B cell (primary cell): Measurements from ENCODE around the gene ANKRD2. TPM values are rescaled to one million over a fixed set of nuclear protein-coding genes. Genes with fewer than 3 reads are reported as not detected.

Experiments
- ATAC-seq: fragments of 200-7000 bp; cut with Tn5 transposase; one replicate; pipeline ENCODE4 v1.10.0; 2021; ENCODE audit warnings: low read depth, mild to moderate bottlenecking, moderate number of reproducible peaks, moderate library complexity
- CTCF ChIA-PET: fragments of 350-600 bp; sonication (Branson Sonifier 250); formaldehyde crosslinking; loops from one replicate; lab custom pipeline; 2021; ENCODE audit warnings: antibody characterized with exemption, inconsistent platforms; lab: Charles Lee
- POLR2A ChIA-PET: fragments of 350-600 bp; sonication (Branson Sonifier 250); formaldehyde crosslinking; loops from one replicate; lab custom pipeline; 2021; ENCODE audit warnings: antibody characterized with exemption; lab: Charles Lee
- DNase-seq: peaks from one replicate; pipeline ENCODE4 v3.0.0; 2013
- H2AFZ ChIP-seq: 2 replicates; pipeline ENCODE4 v1.6.1; 2012; ENCODE audit warnings: mild to moderate bottlenecking, low read depth, low read length; ENCODE audit not compliant: insufficient read depth, poor library complexity, severe bottlenecking
- H3K27ac ChIP-seq, 2 donors: 1 replicate in 1 of 2; 2 replicates in 1 of 2; pipeline ENCODE4 v1.5.1; 2012 to 2013; ENCODE audit warnings: low read length in 2 of 2, mild to moderate bottlenecking in 2 of 2, moderate library complexity in 1 of 2
- H3K27me3 ChIP-seq, 4 experiments: fragments of 200-600 bp in 1 of 4; sonication (generic) in 1 of 4; replicated peaks in 1 of 4; 1 replicate in 2 of 4; 2 replicates in 2 of 4; pipeline versions ENCODE4 v1.6.1 to v1.7.0; 2013 to 2016; ENCODE audit warnings: low read length in 3 of 4, mild to moderate bottlenecking in 2 of 4, mixed read lengths in 1 of 4, moderate library complexity in 1 of 4; ENCODE audit not compliant: insufficient read depth in 4 of 4, control insufficient read depth in 3 of 4; ENCODE audit errors: control extremely low read depth in 1 of 4
- H3K36me3 ChIP-seq, 2 experiments: replicated peaks in 1 of 2; 1 replicate in 1 of 2; 2 replicates in 1 of 2; pipeline versions ENCODE4 v1.6.1 to v1.7.1; 2013; ENCODE audit warnings: low read length in 1 of 2; ENCODE audit not compliant: insufficient read depth in 2 of 2, control insufficient read depth in 1 of 2; ENCODE audit errors: control extremely low read depth in 1 of 2, extremely low read depth in 1 of 2
- H3K4me1 ChIP-seq, 2 donors: fragments of 200-600 bp in 1 of 2; sonication (generic) in 1 of 2; 1 replicate in 1 of 2; 2 replicates in 1 of 2; pipeline versions ENCODE4 v1.5.1 to v1.6.1; 2013 to 2017; ENCODE audit warnings: low read length in 2 of 2; ENCODE audit not compliant: control insufficient read depth in 2 of 2, insufficient read depth in 2 of 2
- H3K4me2 ChIP-seq: replicated peaks from 2 replicates; pipeline ENCODE3; 2012; ENCODE audit warnings: mild to moderate bottlenecking, low read depth, low read length; ENCODE audit not compliant: poor library complexity, severe bottlenecking
- H3K4me3 ChIP-seq, 5 experiments: fragments of 200-600 bp in 1 of 5; sonication (generic) in 1 of 5; 1 replicate in 3 of 5; 2 replicates in 2 of 5; pipeline versions ENCODE4 v1.5.1 to v1.7.0; 2011 to 2016; ENCODE audit warnings: low read length in 4 of 5, mild to moderate bottlenecking in 4 of 5, low read depth in 2 of 5, control low read depth in 1 of 5, moderate library complexity in 1 of 5; ENCODE audit not compliant: insufficient read depth in 1 of 5; ENCODE audit errors: control extremely low read depth in 1 of 5, extremely low read depth in 1 of 5
- H3K79me2 ChIP-seq: fragments of 200-600 bp; sonication (generic); one replicate; pipeline ENCODE4 v1.6.0; 2016; ENCODE audit warnings: low read length; ENCODE audit not compliant: control insufficient read depth, insufficient read depth
- H3K9ac ChIP-seq: fragments of 200-600 bp; sonication (generic); 2 replicates; pipeline ENCODE4 v1.6.1; 2017; ENCODE audit warnings: mild to moderate bottlenecking, low read length, moderate library complexity
- H3K9me3 ChIP-seq, 3 donors: one replicate each; pipeline versions ENCODE4 v1.6.1 to v1.7.1; 2013; ENCODE audit warnings: low read length in 2 of 3; ENCODE audit not compliant: control insufficient read depth in 2 of 3, insufficient read depth in 1 of 3; ENCODE audit errors: control extremely low read depth in 1 of 3
- H4K20me1 ChIP-seq: 2 replicates; pipeline ENCODE4 v1.6.0; 2012; ENCODE audit warnings: mild to moderate bottlenecking, low read length; ENCODE audit not compliant: insufficient read depth, control insufficient read depth, poor library complexity, severe bottlenecking
- H3K27ac Mint-ChIP-seq: one replicate; pipeline ENCODE4 v1.8.0; 2021; ENCODE audit warnings: mixed read lengths
- H3K27me3 Mint-ChIP-seq: one replicate; pipeline ENCODE4 v1.8.0; 2021; ENCODE audit warnings: mixed read lengths
- H3K4me1 Mint-ChIP-seq: one replicate; pipeline ENCODE4 v1.8.0; 2021; ENCODE audit warnings: mixed read lengths
- H3K4me3 Mint-ChIP-seq: one replicate; pipeline ENCODE4 v1.8.0; 2021; ENCODE audit warnings: mixed read lengths
- H3K9me3 Mint-ChIP-seq: one replicate; pipeline ENCODE4 v1.8.0; 2022; ENCODE audit warnings: mixed read lengths; ENCODE audit not compliant: insufficient read depth
- EZH2 ChIP-seq: IDR thresholded peaks from 2 replicates; pipeline ENCODE4 v1.6.1; 2012; ENCODE audit warnings: borderline replicate concordance, low read depth, mild to moderate bottlenecking, moderate library complexity, low read length; ENCODE audit not compliant: insufficient read depth, poor library complexity, severe bottlenecking
- WGBS: methylation state at CpG from one replicate; pipeline ENCODE4 v1.1.5; 2013; ENCODE audit warnings: missing lambda C conversion rate; ENCODE audit not compliant: insufficient coverage; 5-methylcytosine and 5-hydroxymethylcytosine counted together
- intact Hi-C: fragments of 100-400 bp; cut with micrococcal nuclease; formaldehyde crosslinking; loops from one replicate; pipeline ENCODE4 v1.10.0; 2022
- polyA plus RNA-seq: library from polyadenylated mRNA; depleted of rRNA; stranded (reverse); fragments of >200 nt; gene quantifications from 2 replicates; pipeline ENCODE4 v1.2.3, GENCODE V29; 2012
- total RNA-seq, 2 donors: library from RNA; stranded (reverse); fragments of 120-200 nt in 1 of 2; gene quantifications; 1 replicate in 1 of 2; 2 replicates in 1 of 2; pipeline versions ENCODE4 v1.2.3 to v1.2.4, GENCODE V29; 2013 to 2022
- TF ChIP-seq, protein P1 (sequence below): fragments of 200-600 bp; IDR thresholded peaks from one replicate; pipeline ENCODE4 v1.8.0; 2022; ENCODE audit warnings: antibody characterized with exemption, mild to moderate bottlenecking

The ANKRD2 gene
- total and polyA plus RNA-seq, 2 donors (not counting 1 experiment from before 2014, with no cell fraction given): not detected

DNA sequence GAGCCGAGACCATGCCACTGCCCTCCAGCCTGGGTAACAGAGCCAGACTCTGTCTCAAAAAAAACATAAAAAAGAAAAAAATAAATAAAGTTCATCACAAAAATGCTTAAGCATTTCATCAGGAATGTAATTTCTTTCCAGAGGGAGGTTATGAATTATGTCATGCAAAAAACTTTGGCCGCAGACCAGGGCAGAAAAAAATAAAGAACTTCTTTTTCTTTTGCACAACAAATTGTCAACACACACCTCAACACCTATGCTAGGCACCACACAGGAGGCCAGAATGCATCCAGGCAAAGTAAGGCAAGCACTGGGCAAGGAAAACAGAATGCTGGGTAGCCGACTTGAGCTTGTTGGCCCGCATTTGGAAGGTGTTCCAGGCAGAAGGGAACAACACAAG lies 20.8 kb downstream of the ANKRD2 start:
- no peak for TF ChIP-seq EZH2
- TF ChIP-seq, protein P1, sequence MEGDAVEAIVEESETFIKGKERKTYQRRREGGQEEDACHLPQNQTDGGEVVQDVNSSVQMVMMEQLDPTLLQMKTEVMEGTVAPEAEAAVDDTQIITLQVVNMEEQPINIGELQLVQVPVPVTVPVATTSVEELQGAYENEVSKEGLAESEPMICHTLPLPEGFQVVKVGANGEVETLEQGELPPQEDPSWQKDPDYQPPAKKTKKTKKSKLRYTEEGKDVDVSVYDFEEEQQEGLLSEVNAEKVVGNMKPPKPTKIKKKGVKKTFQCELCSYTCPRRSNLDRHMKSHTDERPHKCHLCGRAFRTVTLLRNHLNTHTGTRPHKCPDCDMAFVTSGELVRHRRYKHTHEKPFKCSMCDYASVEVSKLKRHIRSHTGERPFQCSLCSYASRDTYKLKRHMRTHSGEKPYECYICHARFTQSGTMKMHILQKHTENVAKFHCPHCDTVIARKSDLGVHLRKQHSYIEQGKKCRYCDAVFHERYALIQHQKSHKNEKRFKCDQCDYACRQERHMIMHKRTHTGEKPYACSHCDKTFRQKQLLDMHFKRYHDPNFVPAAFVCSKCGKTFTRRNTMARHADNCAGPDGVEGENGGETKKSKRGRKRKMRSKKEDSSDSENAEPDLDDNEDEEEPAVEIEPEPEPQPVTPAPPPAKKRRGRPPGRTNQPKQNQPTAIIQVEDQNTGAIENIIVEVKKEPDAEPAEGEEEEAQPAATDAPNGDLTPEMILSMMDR: no peak
- intact Hi-C loops: no loop called here
- Histone ChIP-seq H3K4me1 (no peaks in the 10 kb centered on the region), H4K20me1 (no peaks in the 10 kb centered on the region), H3K4me3 (no peak overlapping the region), H3K27ac (no peak overlapping the region), H3K27me3 (no peaks in the 10 kb centered on the region), H3K36me3 (no peaks in the 10 kb centered on the region), H3K79me2 (no peaks in the 10 kb centered on the region), H2AFZ (no peak overlapping the region), H3K9ac (no peak overlapping the region), H3K4me2 (no peak overlapping the region), H3K9me3 (no peaks in the 10 kb centered on the region)
- ChIA-PET POLR2A (no interaction called here), CTCF (no interaction called here)
- no peaks in the 10 kb centered on the region for H3K4me1 Mint-ChIP-seq
- no peak overlapping the region for H3K27ac Mint-ChIP-seq
- DNase-seq: no peak
- no peak for ATAC-seq
- H3K4me3 Mint-ChIP-seq: no peak overlapping the region
- no peaks in the 10 kb centered on the region for H3K27me3 Mint-ChIP-seq
- 94% methylated on average over 2 of the region's 4 CpGs for WGBS
- no peaks in the 10 kb centered on the region for H3K9me3 Mint-ChIP-seq

DNA sequence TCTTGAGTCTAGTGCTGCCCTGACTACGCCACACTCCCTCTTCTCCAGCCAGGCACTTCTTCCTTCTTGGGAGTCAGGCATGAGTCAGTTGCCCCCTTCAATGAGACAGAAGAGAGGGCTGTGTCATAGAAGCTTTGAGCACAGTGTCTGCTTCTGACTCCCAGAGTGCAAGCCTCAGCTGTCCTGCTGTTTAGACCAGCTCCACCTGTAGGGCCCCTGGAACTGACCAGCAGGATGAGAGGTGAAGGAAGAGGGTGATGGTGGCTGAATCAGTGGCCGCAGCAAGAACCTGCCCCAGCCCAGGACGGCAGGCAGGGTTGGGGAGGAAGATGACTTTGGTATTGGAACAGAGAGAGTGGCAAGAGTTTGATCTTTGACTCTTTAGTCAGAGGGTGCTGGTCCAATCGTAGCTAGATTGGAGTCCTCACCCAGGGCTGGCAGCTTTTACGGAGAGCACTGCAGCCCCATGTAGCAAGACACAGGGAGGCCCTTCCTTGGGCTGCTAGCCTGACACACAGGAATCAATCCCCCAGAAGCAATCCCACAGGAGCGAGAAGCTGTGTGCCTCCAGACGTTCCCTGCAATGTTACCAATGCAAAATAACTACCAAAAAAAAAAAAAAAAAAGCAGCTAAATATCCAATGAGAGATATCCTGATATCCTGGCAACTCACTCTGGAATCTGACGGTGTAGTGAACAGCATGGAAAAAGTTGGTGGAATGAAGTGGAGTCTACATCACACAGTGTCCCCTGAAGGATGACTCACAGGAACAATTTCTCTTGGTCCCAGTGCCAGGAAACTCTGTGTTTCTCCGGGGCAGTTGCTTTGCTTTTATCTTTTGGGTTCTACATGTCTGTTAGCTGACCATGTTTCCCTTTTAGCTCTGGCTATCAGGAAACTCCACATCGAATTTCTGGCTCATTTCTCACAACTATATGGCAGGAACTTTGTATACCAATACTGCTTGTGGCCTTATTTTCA lies 23.8 kb downstream of the ANKRD2 start:
- H3K4me3 Mint-ChIP-seq: no peak overlapping the region
- no peaks in the 10 kb centered on the region for H3K27me3 Mint-ChIP-seq
- H3K9me3 Mint-ChIP-seq: no peaks in the 10 kb centered on the region
- CTCF ChIA-PET: interaction anchor here (0.8 kb wide), 1 partner anchor 19 kb away, joined by 3 read pairs; no protein-coding TSS in a partner anchor
- intact Hi-C loops: no loop called here
- no peaks in the 10 kb centered on the region for H3K4me1 ChIP-seq
- no peak overlapping the region for H3K4me3 ChIP-seq
- H3K9me3 ChIP-seq: no peaks in the 10 kb centered on the region
- H3K27me3 ChIP-seq: no peaks in the 10 kb centered on the region
- H3K36me3 ChIP-seq: no peaks in the 10 kb centered on the region
- H3K79me2 ChIP-seq: no peaks in the 10 kb centered on the region
- H3K4me1 Mint-ChIP-seq: no peaks in the 10 kb centered on the region
- 93% methylated on average over 7 of the region's 10 CpGs for WGBS
- H3K27ac Mint-ChIP-seq: no peak overlapping the region
- ATAC-seq (no peak), DNase-seq (no peak)
- POLR2A ChIA-PET: no interaction called here
- no peak overlapping the region for H3K27ac ChIP-seq
- no peaks in the 10 kb centered on the region for H4K20me1 ChIP-seq
- no peak for TF ChIP-seq EZH2
- no peak overlapping the region for H3K4me2 ChIP-seq
- no peak overlapping the region for H2AFZ ChIP-seq
- no peak overlapping the region for H3K9ac ChIP-seq
